NB4 (cell line): ENCODE measurements around the gene PHACTR1.

Experiments used
- CTCF ChIP-seq: IDR thresholded peaks from one replicate; pipeline ENCODE4 v1.5.1; 2012; ENCODE audit warnings: low read depth, low read length
- MAX ChIP-seq: IDR thresholded peaks from 2 replicates; pipeline ENCODE4 v1.6.1; 2011; ENCODE audit warnings: low read depth, low read length
- MYC ChIP-seq: IDR thresholded peaks from 2 replicates; pipeline ENCODE4 v1.6.1; 2011; ENCODE audit warnings: low read depth, low read length
- POLR2A ChIP-seq: IDR thresholded peaks from 2 replicates; pipeline ENCODE4 v1.6.1; 2011; ENCODE audit warnings: mild to moderate bottlenecking; ENCODE audit not compliant: insufficient read length; ENCODE audit errors: extremely low read depth

- no peak for TF ChIP-seq CTCF
- no peak for TF ChIP-seq MYC
- no peak for TF ChIP-seq POLR2A
- TF ChIP-seq MAX: no peak
These were observed 227.4 kb downstream of the PHACTR1 start for GRCh38 chr6:12944001-12944400.
